CD4-positive, alpha-beta T cell treated with Interleukin-4 for 4 hours (primary cell): ENCODE measurements around the gene TMEM9.
A peak's percentile ranks its signal among the peaks of the same experiment; 100 is the strongest.
"Not testable (repeated sequence)": the region's sequence is repeated elsewhere in the genome, so short reads cannot be mapped to it uniquely, and the experiment has no call there.

Experiments used
- DNase-seq: peaks from one replicate; pipeline ENCODE4 v3.0.0-alpha.2; 2020

Gene TMEM9

DNA sequence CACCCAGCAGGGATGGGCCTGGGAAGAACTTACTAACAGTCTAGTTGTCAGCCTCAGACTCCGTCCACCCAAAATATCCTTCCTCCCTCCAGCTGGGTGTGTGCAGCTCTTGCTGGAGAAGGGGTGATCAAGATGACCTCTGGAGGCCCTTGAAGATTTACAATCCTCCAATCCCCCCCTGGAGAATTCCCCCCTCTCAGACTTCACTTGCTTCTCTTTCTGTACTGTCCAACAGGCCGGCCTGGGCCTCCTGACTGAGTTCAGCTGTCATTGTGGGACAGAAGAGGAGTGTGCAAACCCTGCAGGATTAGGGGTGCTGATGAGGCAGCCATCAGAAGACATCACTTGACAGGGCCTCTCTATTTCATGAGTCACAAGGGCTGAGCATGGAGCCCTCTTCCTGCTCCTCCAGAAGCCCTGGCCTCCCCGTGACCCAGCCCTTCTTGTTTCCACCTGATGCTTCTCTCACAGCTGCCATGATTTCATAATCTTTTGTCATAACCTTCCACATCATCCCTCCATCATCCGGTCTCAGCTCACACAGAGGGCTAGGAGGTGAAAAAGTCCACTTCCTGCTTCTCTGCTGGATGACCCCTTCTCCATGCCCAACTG is 18.8 kb upstream of the TMEM9 start:
- DNase-seq, result no peak

DNA sequence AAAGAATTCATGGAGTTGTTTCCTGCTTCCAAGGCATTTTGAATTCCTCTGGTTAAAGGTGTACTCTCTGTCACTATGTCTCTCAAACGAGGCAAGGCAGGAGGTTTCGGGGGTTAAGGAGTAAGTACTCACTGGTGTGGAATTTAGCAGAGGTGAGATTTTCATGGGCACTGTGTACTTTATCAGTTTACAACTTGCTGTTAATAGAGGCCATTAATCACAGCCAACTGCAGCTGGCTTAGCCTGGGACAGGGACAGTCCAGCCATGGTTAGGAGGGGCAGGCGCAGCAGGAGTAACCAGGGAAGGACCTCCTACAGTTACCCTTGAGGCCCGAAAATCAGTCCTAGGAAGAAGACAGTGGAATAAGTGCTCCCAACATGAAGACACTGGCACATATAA is 18.1 kb upstream of the TMEM9 start:
- DNase-seq, result no peak

DNA sequence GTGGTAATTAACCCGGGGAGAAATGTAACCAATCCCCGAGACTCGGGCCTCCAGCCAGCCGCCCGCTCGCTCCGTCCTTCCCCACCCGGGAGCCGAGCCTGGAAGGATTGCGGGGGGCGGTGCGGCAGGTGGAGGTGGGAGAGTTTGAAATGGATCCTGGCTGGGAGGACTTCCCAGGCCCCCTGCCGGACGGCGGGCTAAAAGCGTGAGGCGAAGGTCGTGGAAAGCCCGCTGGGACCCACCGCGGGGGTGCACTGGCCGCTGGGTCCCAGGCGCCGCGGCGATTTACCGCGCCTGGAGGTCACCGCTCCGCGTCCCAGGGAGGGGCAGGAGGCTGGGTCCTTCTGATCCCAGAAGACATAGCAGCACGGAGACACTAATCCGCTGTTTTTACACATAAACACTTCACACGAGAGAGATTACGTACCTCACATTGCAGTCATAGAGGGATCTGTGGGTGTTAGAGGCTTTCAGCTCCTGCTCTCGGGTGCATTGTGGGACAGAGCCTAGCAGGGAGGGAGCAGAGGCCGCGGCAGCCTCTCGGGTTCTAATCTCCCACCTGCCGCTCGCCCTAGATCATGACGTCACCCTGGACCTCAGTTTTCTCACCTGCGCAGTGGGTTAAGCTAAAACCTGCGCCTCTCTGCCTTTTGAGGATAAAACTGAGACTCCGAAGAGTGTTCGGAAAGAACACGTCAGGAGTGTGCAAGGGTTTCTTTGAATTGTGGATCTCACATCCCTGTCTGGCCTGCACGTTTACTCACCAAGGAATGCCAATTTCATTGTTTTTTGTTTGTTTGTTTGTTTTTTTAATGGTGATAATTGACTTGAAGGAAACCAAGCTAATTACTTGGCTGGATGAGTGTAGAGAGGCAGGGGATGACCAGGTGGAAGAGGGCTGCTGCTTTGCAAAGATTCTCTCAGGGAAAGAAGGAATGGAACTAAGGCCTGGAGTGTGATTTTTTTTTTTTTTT is 17.1 kb upstream of the TMEM9 start:
- peak; percentile 26 for DNase-seq

DNA sequence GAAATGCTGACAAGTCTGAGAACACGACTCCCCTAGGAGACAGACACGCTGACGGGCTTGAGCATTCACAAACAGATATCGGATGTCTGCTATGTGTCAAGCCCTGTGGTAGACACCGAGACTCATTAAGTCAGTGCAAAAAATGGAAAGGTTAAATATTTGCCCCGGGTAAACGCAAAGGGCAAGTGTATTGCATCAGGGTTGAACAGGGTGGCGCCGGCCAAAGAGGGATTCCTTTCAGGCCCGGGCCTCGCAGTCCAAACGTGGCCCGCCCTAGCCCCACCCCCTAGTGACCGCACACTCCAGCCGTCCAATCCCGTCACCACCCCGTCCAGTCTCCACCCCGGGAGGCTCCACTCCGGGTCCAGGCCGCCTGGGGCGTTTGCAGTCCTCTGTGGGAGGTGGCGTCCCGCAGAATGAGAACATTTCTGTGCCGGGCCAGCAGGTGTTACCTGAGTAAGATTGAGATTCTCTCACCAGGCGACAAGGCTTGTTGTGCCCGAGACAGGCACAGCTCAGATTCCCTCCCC is 16.3 kb upstream of the TMEM9 start:
- DNase-seq, result peak; percentile 74

DNA sequence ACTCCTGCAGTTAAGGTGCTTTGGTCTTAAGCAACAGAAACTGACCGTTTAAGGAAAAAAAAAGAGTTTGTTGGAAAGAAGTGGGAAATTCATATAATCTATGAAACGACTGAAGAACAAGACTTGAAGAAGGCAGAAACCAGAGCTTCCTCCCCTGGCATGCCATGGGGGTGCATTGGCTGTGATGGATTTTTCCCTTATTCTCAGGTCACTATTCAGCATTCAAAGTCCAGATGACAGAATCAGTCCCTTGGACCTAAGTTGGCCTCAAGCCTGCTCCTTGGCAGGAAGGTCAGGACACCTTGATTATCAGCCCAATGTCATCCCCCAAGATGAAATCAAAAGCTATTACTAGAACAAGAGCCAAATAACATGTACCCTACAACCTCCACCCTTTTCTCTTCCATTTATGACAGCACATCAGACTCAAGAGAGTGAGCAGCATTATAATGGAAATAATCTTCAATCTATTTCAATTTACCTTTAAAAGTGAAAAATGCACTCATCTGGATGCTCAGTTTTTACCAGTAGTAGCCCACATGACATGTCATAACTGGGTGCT is 15.8 kb upstream of the TMEM9 start:
- no peak for DNase-seq

DNA sequence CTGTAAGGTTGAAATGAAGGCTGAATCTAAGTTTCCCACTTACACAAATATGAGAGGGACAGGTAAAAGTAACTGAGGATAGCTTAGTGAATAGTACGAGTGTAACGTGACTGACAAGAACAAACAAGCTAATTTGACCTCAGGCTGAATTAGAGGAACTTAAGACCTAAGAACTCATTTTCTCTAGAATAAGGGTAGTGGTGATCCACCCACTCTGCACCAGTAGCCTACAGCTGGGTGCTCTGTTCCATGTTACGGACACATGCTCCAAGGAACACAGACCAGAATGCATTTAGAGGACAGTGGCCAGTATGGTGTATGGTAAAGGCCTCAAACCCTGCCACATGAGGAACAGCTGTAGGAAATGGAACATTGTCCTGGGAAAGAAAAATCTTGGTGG is 14.9 kb upstream of the TMEM9 start:
- DNase-seq, result no peak

DNA sequence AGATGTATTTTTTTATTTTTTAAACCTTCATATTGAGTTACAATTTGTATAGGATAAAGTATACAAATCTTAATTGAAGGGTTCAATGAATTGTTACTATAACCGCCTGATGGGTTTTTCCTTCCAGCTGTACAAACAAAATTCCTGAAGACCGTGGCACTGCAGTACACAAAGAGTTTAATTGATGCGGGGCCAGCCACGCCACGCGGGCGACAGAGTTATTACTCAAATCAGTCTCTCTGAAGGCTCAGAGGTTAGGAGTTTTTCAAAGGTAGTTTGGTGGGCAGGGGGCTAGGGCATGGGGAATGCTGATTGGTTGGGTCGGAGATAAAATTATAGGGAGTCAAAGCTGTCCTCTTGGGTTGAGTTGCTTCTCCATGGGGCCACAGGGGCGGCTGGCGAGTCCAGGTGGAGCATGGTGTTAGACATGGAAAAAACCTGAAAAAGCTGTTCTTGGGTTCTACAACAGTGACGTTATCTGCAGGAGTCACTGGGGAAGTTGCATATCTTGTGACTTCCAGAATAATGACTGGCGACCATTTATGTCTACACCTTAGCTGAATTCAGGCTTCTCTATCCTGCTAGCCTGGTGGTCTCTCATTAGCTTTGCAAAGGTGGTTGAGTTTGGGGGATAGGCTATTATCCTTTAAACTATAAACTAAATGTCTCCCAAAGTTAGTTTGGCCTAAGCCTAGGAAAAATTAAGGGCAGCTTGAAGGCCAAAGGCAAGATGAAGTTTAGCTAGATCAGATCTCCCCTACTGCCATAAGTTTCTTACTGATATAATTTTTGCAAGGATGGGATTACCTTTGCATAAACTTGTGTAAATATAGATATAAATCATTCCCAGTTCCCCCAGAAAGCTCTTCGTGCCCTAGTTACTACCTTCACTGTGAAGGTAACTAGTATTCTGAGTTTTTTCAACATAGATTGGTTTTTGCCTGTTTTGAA is 13.0 kb upstream of the TMEM9 start:
- DNase-seq, result no peak

DNA sequence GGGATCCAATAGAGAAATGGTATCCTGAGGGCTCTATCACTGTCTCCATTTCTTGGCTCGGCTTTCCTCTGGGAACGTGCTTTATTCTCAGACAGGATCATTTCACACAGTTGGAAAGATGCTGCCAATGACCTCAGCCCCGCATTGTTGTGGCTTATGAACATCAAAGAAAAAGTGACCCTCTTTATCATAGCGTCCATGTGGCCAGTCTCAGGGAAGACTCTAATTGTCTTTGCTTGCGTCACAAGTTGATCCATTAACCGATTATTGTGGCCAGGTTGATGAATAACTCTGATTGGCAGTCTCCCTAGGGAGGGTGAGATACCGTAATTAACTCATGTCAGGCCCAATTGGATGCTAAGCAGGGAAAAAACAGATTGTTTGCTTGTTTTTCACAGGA is 10.4 kb upstream of the TMEM9 start:
- no peak for DNase-seq

DNA sequence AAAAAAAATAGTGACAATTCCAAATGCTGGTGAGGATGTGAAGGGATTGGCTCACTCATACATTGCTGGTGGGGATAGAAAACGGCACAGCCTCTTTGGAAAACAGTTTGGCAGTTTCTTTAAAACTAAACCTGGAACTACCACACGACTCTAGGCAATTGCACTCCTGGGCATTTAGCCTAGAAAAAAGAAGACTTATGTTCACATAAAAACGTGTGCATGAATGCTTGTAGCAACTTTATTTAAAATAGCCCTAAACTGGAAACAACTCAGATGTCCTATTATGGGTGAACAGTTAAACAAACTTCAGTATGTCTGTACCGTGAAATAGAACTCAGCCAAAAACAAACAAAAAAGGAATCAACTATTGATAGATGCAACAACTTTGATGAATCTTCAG is 9.4 kb upstream of the TMEM9 start:
- no peak for DNase-seq

DNA sequence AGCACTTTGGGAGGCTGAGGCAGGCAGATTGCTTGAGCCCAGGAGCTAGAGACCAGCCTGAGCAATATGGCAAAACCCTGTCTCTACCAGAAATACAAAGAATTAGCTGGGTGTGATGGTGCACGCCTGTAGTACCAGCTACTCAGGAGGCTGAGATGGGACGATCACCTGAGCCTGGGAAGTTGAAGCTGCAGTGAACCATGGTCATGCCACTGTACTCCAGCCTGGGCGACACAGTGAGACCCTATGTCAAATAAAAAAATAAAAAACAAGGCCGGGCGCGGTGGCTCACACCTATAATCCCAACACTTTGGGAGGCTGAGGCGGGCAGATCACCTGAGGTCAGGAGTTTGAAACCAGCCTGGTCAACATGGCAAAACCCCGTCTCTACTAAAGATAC is 8.8 kb upstream of the TMEM9 start:
- not testable (repeated sequence) for DNase-seq

DNA sequence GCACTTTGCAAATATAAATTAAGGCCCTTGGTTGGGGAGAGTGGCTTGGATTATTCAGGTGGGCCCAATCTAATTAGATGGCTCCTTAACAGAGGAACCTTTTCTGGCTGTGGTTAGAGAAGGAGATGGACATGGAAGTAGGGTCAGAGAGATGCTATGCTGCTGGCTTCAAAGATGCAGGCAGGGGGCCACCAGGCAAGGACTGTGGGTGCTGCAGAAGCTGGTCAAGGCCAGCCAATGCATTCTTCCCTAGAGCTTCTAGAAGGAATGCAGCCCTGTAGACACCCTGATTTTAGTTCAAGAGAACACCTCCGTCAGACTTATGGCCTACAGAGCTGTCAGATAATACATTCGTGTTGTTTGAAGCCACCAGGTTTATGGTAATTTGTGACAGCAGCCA is 3.7 kb upstream of the TMEM9 start:
- no peak for DNase-seq

DNA sequence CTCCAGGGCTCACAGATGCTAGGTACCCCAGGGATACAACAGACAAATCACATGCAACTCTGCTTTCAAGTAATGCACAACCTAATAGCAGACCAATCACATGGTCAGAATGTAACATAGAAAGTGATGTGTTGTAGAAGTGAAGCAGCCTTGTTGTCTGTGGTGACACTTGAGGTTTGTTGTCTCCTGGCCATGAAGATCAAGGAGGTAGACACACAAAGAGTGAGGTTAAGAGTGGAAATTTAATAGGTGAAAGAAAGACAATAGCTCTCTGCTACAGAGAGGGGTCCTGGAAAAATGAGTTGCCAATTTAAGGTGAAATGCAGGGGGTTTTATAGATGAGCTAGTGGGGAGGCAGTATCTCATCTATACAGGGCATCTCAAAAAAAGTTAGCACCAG is 2.5 kb upstream of the TMEM9 start:
- no peak for DNase-seq

DNA sequence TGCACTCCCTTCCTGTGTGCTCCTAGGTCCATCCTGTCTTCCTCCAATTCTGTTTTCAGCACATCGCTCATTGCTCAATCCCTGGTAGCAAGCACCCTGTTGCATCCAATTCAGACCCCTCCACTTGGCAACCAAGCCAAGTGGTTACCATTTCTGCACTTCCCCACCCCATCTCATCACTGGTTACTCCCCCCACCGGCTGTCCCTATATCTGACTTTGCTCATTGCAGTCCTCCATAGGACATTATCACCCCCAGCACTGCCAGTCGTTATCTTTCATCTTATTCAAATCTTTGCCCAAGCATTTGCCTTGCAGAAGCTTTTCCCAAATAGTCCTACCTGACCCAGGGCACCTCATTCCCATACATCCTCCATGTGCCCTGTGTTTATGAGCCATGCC is 2.1 kb upstream of the TMEM9 start:
- DNase-seq, result no peak

DNA sequence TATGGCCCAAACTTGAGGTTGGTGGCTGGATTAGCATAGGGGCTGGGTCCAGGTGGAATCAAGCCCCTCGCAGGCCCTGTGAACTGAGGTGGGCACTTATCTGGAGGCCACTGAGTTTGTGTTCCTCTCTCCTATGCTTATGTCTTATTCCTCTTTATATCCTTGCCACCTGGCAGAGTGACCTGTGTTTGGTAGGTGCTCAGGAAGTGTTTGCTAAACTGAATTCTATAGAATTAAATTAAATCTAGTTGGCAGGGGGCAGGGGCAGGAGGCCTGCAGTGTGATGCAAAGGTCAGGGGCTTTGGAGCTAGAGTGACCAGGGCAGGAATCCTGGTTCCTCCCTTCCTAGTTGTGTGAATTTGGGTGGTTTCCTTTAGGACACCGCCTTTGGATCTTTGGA is 1.1 kb upstream of the TMEM9 start:
- no peak for DNase-seq

DNA sequence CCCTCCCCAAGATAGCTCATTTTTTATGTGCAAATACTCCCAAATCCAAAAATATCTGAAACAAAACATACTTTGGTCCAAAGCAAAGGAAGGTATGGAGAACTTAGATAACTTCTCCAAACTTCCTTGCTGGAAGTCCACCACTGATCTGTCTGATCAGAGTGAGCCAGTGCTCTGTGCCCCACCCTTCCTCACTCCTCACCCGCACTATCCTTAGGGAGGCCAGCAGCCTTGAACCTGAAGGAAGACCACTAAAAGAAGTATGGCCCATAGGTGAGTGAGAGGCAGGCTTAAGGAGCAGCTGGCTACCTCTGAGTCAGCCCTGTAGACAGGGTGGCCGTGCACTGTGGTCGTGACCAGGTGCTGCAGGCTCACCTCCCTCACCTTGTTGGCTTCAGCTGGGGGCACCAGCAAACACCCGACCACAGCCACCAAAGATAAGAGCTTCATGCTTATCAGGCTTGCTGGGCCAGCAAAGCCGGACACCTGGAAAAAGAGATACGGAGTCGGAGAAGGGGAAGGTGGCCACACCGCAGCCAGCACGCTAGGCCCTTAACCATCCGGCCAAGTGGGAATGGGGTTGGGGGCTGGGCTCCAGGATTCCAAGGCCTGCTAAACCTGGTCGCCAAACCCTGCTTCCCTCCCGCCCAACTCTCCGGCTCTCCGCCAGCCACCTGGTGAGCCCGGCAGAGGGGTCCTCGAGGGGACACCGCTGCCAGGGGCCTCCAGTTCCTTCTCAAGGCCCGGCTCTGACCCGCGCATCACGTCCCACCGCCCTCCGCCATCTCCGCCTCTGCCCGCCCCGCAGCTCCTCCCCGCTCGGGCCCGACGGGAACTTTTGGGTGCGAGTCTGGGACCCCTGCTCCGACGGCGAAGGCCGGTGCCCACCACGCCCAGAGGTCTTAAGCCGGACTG is 543 bp downstream of the TMEM9 start:
- DNase-seq, result no peak

DNA sequence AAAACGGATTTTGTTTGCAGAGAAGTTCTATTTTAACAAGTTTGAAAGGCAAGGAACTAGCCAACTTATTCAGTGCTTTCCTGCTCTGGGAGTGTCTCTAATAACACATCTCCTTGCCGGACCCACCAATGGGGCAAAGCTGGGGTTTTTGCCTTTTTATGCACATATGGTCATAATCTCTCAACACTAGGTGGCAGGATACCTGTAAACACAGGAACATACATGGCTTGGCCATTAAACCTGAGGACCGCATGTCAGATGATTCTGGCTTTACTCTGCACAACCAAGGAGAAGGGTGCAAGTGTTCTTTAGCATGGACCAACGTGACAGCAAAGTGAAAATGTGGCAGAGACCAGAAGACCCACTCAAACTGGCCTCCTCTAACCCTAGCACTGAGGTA is 4.9 kb downstream of the TMEM9 start:
- peak; percentile 19 for DNase-seq

DNA sequence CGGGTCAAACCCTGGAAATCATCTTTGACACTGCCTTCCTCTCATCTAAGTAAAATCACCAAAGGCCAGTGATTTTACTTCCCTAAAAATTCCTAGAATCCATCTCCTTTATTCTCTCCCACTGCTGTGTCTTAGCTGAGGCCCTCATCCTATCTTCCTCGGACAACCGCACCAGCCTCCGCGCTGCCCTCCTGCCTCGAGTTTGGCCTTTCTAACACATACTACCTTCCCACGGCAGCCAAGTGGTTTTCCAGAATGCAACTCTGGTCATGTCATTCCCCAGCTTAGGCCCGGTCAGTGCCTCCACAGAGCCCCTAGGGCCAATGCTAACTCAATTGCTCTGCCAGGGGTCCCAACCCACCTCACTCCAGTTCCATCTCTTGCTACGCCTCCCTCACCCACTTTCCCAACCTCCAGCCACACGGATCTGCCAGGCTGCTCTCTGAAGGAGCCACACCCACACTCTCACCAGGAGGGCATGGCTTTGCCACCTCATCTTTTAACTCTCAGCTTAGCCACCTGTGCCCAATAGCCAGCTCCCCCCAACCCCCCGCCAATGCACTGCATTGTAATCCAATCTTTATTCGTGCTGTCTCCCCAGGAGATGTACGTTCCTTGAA is 6.8 kb downstream of the TMEM9 start:
- no peak for DNase-seq

DNA sequence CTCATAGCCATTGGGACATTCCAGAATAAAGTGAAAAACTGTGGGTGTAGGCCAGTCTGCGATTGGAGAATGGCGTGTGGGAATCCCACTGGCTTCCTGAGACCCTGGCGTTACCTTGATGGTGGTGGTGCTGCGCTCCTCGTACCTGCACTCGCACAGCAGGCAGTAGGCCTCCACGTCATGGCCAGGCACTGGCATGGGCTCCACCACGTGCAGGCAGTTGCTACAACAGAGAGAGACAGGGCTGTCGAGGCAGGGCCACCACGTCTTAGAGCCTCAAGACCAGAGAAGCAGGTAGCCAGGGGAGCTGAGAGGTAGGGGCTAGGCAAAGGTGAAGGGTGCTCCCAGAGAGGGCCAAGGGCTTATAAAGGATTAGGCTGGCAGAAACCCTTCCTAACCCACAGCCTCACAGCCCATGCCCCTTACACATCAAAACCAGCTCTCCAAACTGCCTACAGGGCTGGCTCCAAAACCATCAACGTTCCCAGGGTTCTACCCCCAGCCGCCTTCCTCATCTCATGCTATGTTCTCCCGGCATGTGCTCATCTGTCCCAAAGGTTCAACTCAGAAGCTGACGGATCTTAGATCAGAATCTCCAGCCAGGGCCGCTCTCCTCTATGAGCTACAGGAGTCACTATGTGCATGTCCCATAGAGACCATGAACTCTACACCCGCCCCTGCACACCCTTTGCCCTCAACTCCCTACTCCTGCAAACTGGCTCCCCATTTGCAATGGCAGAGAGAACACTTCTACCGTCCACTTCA is 7.5 kb downstream of the TMEM9 start:
- no peak for DNase-seq

DNA sequence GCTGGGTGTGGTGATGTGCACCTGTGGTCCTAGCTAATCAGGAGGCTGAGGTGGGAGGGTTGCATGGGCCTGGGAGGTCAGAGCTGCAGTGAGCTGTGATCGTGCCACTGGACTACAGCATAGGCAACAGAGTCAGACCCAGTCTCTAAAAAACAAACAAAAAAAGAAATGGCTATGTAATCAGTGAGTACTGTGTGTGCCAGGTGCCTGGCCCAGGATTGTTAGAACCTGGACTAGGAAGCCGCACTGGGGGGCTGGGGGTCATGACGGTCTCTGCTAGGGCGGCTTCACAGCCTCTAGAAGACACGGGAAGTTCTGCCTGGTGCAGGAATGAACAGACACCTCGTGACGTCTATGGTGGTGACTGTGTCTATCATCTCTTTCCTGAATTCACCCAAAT is 8.5 kb downstream of the TMEM9 start:
- DNase-seq, result no peak

DNA sequence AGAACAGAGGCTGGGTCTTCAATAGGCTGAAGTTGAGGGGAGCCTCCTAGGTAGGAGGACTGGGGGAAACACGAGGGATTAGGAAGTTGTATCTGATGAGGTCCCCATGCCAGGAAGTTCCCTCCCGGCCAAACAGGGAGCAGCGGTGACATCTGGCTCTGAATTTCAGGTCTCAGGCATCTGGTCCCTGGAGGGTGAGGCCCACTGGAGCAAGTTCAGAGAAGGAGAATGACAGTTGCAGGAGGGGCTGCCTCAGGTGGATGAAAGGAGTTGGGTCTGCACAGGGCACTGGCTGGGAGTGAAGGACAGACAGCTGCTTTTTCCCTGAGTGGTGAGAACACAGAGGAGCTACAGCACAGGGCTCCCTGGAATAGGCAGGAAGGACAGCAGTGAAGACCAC is 9.1 kb downstream of the TMEM9 start:
- DNase-seq, result no peak
